Measurements from ENCODE around the gene FHIT. TPM values are rescaled to one million over a fixed set of nuclear protein-coding genes. Genes with fewer than 3 reads are reported as not detected.

FHIT gene
- total RNA-seq, 2 donors from 2014 or later, result 10.4 to 15.8 TPM

- intact Hi-C loops (cut with DNase I), result no loop called here
- Histone ChIP-seq H3K4me1 (no peaks in the 10 kb centered on the region), H3K4me3 (no peak overlapping the region), H3K27me3 (no peaks in the 10 kb centered on the region), H3K9me3 (no peaks in the 10 kb centered on the region), H3K36me3 (replicated peaks in 1 of 2; ENCODE audit: insufficient read depth in 1 of 2, low read depth in 2 of 2) (no peaks in the 10 kb centered on the region), H3K27ac (no peak overlapping the region)
- no peak for TF ChIP-seq CTCF (IDR thresholded peaks at IDR 0.05)
- no peak for TF ChIP-seq POLR2A (IDR thresholded peaks at IDR 0.05)
- DNase-seq (no peak), ATAC-seq (no peak)
- 71 to 90% methylated on average over 2 of the region's 2 CpGs for WGBS, 2 donors
Measured at GRCh38 chr3:60282866-60283265, 968.4 kb downstream of the FHIT start.

- ATAC-seq (no peak), DNase-seq (no peak)
- H3K4me1 ChIP-seq, result no peaks in the 10 kb centered on the region
- H3K4me3 ChIP-seq, result no peak overlapping the region
- no peaks in the 10 kb centered on the region for H3K9me3 ChIP-seq
- no peaks in the 10 kb centered on the region for H3K27me3 ChIP-seq
- 76 to 82% methylated on average over 3 of the region's 3 CpGs for WGBS, 2 donors
- no peak overlapping the region for H3K27ac ChIP-seq
- H3K36me3 ChIP-seq (replicated peaks in 1 of 2; ENCODE audit: insufficient read depth in 1 of 2, low read depth in 2 of 2), result no peaks in the 10 kb centered on the region
- TF ChIP-seq CTCF (IDR thresholded peaks at IDR 0.05), result no peak
- no peak for TF ChIP-seq POLR2A (IDR thresholded peaks at IDR 0.05)
- intact Hi-C loops (cut with DNase I), result no loop called here
Measured at GRCh38 chr3:60281970-60282369, 969.3 kb downstream of the FHIT start.

- WGBS, 2 donors, result 86 to 100% methylated on average over 4 to 6 of the region's 6 CpGs
Measured at GRCh38 chr3:60277361-60277800, 973.9 kb downstream of the FHIT start.

GRCh38 chr3:60276615-60277014 lies 974.6 kb downstream of the FHIT start:
- WGBS, 2 donors, result 61% methylated on average over 2 of the region's 2 CpGs
- H3K9me3 ChIP-seq, result no peaks in the 10 kb centered on the region
- H3K36me3 ChIP-seq (replicated peaks in 1 of 2; ENCODE audit: insufficient read depth in 1 of 2, low read depth in 2 of 2), result no peaks in the 10 kb centered on the region
- no peak for TF ChIP-seq POLR2A (IDR thresholded peaks at IDR 0.05)
- TF ChIP-seq CTCF (IDR thresholded peaks at IDR 0.05), result no peak
- no peak for DNase-seq
- intact Hi-C loops (cut with DNase I), result no loop called here
- ATAC-seq, result no peak
- no peaks in the 10 kb centered on the region for H3K27me3 ChIP-seq
- H3K4me3 ChIP-seq, result no peak overlapping the region
- no peaks in the 10 kb centered on the region for H3K4me1 ChIP-seq
- no peak overlapping the region for H3K27ac ChIP-seq

More at GRCh38 chr3:60277361-60277800, 973.9 kb downstream of the FHIT start:
- H3K4me1 ChIP-seq, result no peaks in the 10 kb centered on the region
- H3K27me3 ChIP-seq, result no peaks in the 10 kb centered on the region
- TF ChIP-seq CTCF (IDR thresholded peaks at IDR 0.05) (no peak), POLR2A (IDR thresholded peaks at IDR 0.05) (no peak)
- H3K9me3 ChIP-seq, result no peaks in the 10 kb centered on the region
- DNase-seq (no peak), ATAC-seq (no peak)
- H3K36me3 ChIP-seq (replicated peaks in 1 of 2; ENCODE audit: insufficient read depth in 1 of 2, low read depth in 2 of 2), result no peaks in the 10 kb centered on the region
- intact Hi-C loops (cut with DNase I), result no loop called here
- H3K4me3 ChIP-seq, result no peak overlapping the region
- no peak overlapping the region for H3K27ac ChIP-seq

GRCh38 chr3:60274646-60275045 lies 976.6 kb downstream of the FHIT start:
- DNase-seq (no peak), ATAC-seq (no peak)
- Histone ChIP-seq H3K36me3 (replicated peaks in 1 of 2; ENCODE audit: insufficient read depth in 1 of 2, low read depth in 2 of 2) (no peaks in the 10 kb centered on the region), H3K9me3 (no peaks in the 10 kb centered on the region), H3K27ac (no peak overlapping the region), H3K4me3 (no peak overlapping the region), H3K27me3 (no peaks in the 10 kb centered on the region), H3K4me1 (no peaks in the 10 kb centered on the region)
- TF ChIP-seq CTCF (IDR thresholded peaks at IDR 0.05) (no peak), POLR2A (IDR thresholded peaks at IDR 0.05) (no peak)
- intact Hi-C loops (cut with DNase I), result no loop called here
